GM11168 (cell line): ENCODE measurements around the gene CAMKMT.

Source experiments
- in situ Hi-C: fragments of 300-500 bp; cut with MboI; formaldehyde crosslinking; loops from one replicate; pipeline ENCODE4 v1.12.0; 2022; ENCODE audit warnings: low sequenced_read_pairs; ENCODE audit not compliant: unreplicated experiment

Gene CAMKMT

GRCh38 chr2:44442019-44442418 is 80.3 kb downstream of the CAMKMT start:
- in situ Hi-C loops, result no loop called here

GRCh38 chr2:44443517-44443916 is 81.8 kb downstream of the CAMKMT start:
- in situ Hi-C loops, result no loop called here

GRCh38 chr2:44444881-44445280 is 83.1 kb downstream of the CAMKMT start:
- in situ Hi-C loops, result no loop called here

- in situ Hi-C loops, result no loop called here
Observed at GRCh38 chr2:44448860-44449527, 87.2 kb downstream of the CAMKMT start.

GRCh38 chr2:44450082-44450481 is 88.3 kb downstream of the CAMKMT start:
- in situ Hi-C loops, result no loop called here

GRCh38 chr2:44450806-44451205 is 89.1 kb downstream of the CAMKMT start:
- in situ Hi-C loops, result no loop called here

- in situ Hi-C loops, result no loop called here
Observed at GRCh38 chr2:44452069-44452583, 90.4 kb downstream of the CAMKMT start.

- in situ Hi-C loops, result no loop called here
Observed at GRCh38 chr2:44453259-44453658, 91.5 kb downstream of the CAMKMT start.

GRCh38 chr2:44455877-44456276 is 94.1 kb downstream of the CAMKMT start:
- in situ Hi-C loops, result no loop called here

- in situ Hi-C loops, result no loop called here
Observed at GRCh38 chr2:44456946-44457345, 95.2 kb downstream of the CAMKMT start.

GRCh38 chr2:44459739-44460138 is 98.0 kb downstream of the CAMKMT start:
- in situ Hi-C loops, result no loop called here

- in situ Hi-C loops, result no loop called here
Observed at GRCh38 chr2:44462934-44463849, 101.4 kb downstream of the CAMKMT start.

- in situ Hi-C loops, result no loop called here
Observed at GRCh38 chr2:44464437-44464836, 102.7 kb downstream of the CAMKMT start.

- in situ Hi-C loops, result no loop called here
Observed at GRCh38 chr2:44470151-44470550, 108.4 kb downstream of the CAMKMT start.

GRCh38 chr2:44477657-44478414 is 116.1 kb downstream of the CAMKMT start:
- in situ Hi-C loops, result no loop called here

- in situ Hi-C loops, result no loop called here
Observed at GRCh38 chr2:44479127-44479887, 117.6 kb downstream of the CAMKMT start.

- in situ Hi-C loops, result no loop called here
Observed at GRCh38 chr2:44480068-44480467, 118.3 kb downstream of the CAMKMT start.

- in situ Hi-C loops, result no loop called here
Observed at GRCh38 chr2:44487052-44487451, 125.3 kb downstream of the CAMKMT start.

GRCh38 chr2:44490726-44491125 is 129.0 kb downstream of the CAMKMT start:
- in situ Hi-C loops, result no loop called here

GRCh38 chr2:44494006-44494405 is 132.3 kb downstream of the CAMKMT start:
- in situ Hi-C loops, result no loop called here
